GM21367 (cell line): ENCODE data around the gene GPR171.
A peak's percentile ranks its signal among the peaks of the same experiment; 100 is the strongest.

Experiments
- ATAC-seq: cut with Tn5 transposase; IDR thresholded peaks from one replicate; pipeline ENCODE4 v1.9.1; 2021; ENCODE audit not compliant: unreplicated experiment

GPR171 gene

GRCh38 chr3:151182349-151183079, 20.5 kb downstream of the GPR171 start:
- ATAC-seq: no peak

DNA sequence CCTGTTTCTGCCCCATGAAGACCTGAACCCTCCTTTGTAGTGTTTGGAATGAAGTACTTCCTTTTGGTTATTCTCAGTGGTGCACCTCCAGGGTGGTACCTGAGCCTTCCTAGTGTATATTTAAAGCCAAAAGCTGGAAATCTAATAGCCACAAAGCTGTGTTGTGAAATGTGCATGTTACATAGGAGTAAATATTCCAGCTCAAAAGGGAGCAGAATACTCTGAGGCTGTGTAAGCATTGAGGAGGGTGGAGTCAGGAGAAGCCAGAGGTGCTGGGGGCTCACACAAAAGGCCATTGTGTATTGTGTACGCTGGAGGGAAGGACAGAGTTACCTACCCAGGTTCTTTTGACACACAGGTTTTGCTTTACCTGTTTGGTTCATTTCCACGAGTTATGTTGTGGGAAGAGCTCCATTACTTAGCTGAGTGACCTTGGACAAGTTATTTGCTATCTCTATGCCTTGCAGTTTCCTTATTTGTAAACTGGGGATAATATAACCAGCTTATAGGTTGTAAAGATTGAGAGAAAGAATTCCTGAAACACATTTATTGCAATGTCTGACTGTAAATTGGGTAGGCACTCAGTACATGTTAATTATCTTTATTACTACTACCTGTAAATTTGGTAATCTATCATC, 24.7 kb downstream of the GPR171 start:
- ATAC-seq: no peak

DNA sequence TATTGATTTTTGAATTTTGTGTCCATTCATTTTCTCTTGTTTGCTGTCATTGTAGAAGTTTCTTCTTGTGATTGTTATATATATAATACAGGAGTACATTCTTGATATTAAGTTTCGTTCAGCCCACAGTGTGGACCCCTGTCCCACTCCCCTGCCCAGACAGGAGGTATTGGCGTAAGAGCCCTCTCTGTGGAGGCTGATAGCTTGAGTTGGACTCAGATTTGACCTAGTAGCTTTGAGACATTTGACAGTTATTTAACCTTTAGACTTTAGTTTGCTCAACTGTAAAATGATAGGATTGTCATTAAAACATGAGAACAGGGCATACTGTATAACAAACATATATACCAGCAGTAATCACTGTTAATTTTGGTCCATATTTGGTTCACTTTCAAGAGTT, 27.1 kb downstream of the GPR171 start:
- ATAC-seq: no peak

DNA sequence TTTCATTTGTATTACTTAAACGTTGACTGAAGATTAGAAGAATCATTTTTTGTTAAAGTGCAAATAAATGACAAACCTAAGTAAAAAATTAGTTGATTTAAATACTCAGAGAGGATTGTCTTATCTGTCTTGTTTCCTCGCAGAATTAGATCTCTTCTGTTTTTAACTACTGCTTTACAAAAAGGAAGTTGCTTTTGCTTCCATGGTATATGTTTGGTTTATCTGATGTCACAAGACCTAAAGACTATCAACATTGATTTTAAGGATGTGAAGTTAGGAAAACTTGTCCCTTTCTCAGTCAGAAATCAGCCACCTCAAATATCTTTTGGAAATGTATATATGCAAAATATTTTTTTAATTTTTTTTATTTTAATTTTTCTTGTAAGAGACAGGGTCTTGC, 28.7 kb downstream of the GPR171 start:
- ATAC-seq: no peak

GRCh38 chr3:151171145-151171757, 31.8 kb downstream of the GPR171 start:
- ATAC-seq: peak; percentile 63

- ATAC-seq: peak; percentile 23
These were observed 32.9 kb downstream of the GPR171 start for GRCh38 chr3:151169948-151170679.

GRCh38 chr3:151169262-151169947, 33.6 kb downstream of the GPR171 start:
- peak; percentile 38 for ATAC-seq

DNA sequence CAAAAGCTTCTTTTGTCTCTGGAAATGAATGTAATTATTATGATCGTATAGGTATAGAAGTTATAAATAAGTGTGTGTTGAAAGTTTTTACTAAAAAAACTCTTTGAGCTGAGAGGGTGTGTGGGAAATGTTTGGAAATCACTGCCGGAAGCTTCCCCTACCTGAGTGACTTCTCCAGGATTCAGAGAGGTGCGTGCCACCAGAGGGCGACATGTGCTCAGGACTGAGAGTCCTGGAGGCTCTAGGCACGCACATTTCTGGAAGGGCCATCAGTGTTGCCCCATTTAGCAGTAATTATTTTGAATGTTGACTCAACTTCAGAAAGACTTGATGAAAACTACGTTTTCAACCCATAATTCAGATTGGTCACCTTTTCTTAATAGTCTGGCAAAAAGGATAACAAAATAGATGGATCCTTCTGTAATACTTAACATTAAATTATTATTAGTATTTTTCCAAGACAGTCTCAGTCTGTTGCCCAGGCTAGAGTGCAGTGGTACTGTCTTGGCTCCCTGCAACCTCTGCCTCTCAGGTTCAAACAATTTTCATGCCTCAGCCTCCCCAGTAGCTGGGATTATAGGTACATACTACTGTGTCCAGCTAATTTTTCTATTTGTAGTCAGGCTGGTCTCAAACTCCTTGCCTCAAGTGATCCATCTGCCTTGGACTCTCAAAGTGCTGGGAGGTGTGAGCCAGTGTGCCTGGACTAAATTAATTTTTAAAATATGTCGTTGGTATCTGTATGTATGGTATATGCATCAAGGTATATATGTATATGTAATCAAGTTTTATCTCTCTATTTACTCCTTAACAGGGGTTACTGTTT, 34.5 kb downstream of the GPR171 start:
- peak; percentile 42 for ATAC-seq

- no peak for ATAC-seq
These were observed 36.9 kb downstream of the GPR171 start for GRCh38 chr3:151166161-151166560.

GRCh38 chr3:151165226-151165625, 37.8 kb downstream of the GPR171 start:
- ATAC-seq: no peak

GRCh38 chr3:151159806-151160205, 43.2 kb downstream of the GPR171 start:
- no peak for ATAC-seq

GRCh38 chr3:151156618-151157216, 46.3 kb downstream of the GPR171 start:
- peak; percentile 83 for ATAC-seq

DNA sequence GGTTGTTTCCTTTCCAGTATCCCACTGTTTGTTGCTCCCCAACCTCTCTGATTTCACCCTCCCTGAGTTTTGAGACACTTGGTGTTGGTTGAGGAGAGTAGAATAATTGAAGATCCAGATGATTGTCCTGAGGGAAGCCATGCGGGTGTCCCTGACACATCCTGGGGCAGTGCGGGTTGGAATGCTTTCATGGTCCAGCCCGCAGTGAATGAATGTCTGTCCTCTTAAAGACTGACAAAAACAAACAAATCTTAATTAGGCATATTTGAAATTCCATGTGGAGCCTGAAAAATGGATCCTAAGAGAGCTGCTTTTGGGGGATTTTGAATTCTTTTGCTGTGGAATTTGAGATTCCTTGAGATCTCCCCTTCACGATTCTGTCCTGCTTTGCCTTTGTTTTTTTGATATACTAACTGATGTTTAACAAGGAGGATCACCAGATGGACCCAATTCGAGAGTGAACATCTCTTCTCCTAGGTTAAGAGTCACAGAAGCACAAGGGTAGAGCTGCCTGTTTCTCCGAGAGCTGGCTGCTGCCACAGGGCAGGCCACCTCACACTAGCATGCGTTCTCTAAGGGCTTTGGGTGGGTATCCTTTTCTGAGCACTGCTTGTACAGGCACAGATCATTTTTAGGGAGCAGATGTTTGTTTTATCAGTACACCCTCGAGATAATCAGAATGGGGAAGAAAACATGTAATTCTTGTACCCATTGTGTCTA, 47.4 kb downstream of the GPR171 start:
- no peak for ATAC-seq

- no peak for ATAC-seq
These were observed 48.5 kb downstream of the GPR171 start for GRCh38 chr3:151154566-151154965.

- ATAC-seq: no peak
These were observed 50.4 kb downstream of the GPR171 start for GRCh38 chr3:151152455-151153079.
